OCI-LY1 (cell line): Measurements from ENCODE around the gene RUSF1.

Experiments
- H2AFZ ChIP-seq: fragments of 200-600 bp; sonication (generic), shearing (Covaris generic); 2 replicates; pipeline ENCODE4 v1.6.0; 2014; ENCODE audit warnings: antibody characterized with exemption, mild to moderate bottlenecking, low read length
- H3F3A ChIP-seq: fragments of 200-600 bp; sonication (generic), shearing (Covaris generic); 2 replicates; pipeline ENCODE4 v1.6.0; 2014; ENCODE audit warnings: mild to moderate bottlenecking, antibody characterized with exemption, low read length, moderate library complexity; ENCODE audit not compliant: insufficient read depth
- H3K27ac ChIP-seq: fragments of 200-600 bp; sonication (generic); 2 replicates; pipeline ENCODE4 v1.5.1; 2014; ENCODE audit warnings: low read length, mixed run types, mild to moderate bottlenecking, low read depth; ENCODE audit not compliant: poor library complexity, severe bottlenecking
- H3K27me3 ChIP-seq: fragments of 200-600 bp; sonication (generic); 2 replicates; pipeline ENCODE4 v1.6.0; 2014; ENCODE audit warnings: antibody characterized with exemption, mild to moderate bottlenecking, low read length, moderate library complexity; ENCODE audit not compliant: insufficient read depth
- H3K36me3 ChIP-seq: fragments of 200-600 bp; sonication (generic); 2 replicates; pipeline ENCODE4 v1.6.1; 2014; ENCODE audit warnings: mild to moderate bottlenecking, antibody characterized with exemption, low read length, moderate library complexity, mixed read lengths; ENCODE audit not compliant: insufficient read depth
- H3K4me1 ChIP-seq: fragments of 200-600 bp; sonication (generic); 2 replicates; pipeline ENCODE4 v1.5.1; 2014; ENCODE audit warnings: mild to moderate bottlenecking, low read length, moderate library complexity; ENCODE audit not compliant: insufficient read depth, severe bottlenecking
- H3K4me2 ChIP-seq: fragments of 200-600 bp; sonication (generic), shearing (Covaris generic); 2 replicates; pipeline ENCODE4 v1.6.1; 2014; ENCODE audit warnings: low read length
- H3K4me3 ChIP-seq: fragments of 200-600 bp; sonication (generic); 2 replicates; pipeline ENCODE4 v1.5.1; 2014; ENCODE audit warnings: low read length, low read depth, mild to moderate bottlenecking, mixed read lengths; ENCODE audit not compliant: poor library complexity, severe bottlenecking
- H3K79me2 ChIP-seq: fragments of 200-600 bp; shearing (Covaris generic); 2 replicates; pipeline ENCODE4 v1.6.1; 2016; ENCODE audit warnings: mixed run types, low read length, mixed read lengths; ENCODE audit not compliant: insufficient read depth
- H3K9ac ChIP-seq: fragments of 200-600 bp; sonication (generic), shearing (Covaris generic); 2 replicates; pipeline ENCODE4 v1.6.1; 2014; ENCODE audit warnings: mild to moderate bottlenecking, low read length, mixed read lengths
- H3K9me2 ChIP-seq: fragments of 200-600 bp; sonication (generic), shearing (Covaris generic); 2 replicates; pipeline ENCODE4 v1.6.1; 2014; ENCODE audit warnings: low read depth, mild to moderate bottlenecking, low read length, mixed read lengths
- H3K9me3 ChIP-seq: fragments of 200-600 bp; shearing (Covaris generic); 2 replicates; pipeline ENCODE4 v1.6.1; 2014; ENCODE audit warnings: low read length, mixed read lengths
- H4K20me1 ChIP-seq: fragments of 200-600 bp; sonication (generic), shearing (Covaris generic); 2 replicates; pipeline ENCODE4 v1.6.0; 2016; ENCODE audit warnings: mild to moderate bottlenecking, low read length; ENCODE audit not compliant: insufficient read depth
- EZH2 ChIP-seq: fragments of 200-600 bp; sonication (generic), shearing (Covaris generic); IDR thresholded peaks from 2 replicates; pipeline ENCODE4 v1.8.0; 2017; ENCODE audit warnings: borderline replicate concordance, mixed run types, mild to moderate bottlenecking, antibody characterized with exemption, low read length, moderate library complexity, mixed read lengths
- TF ChIP-seq, protein P1 (sequence below): fragments of 200-600 bp; sonication (generic), shearing (Covaris generic); IDR thresholded peaks from 2 replicates; pipeline ENCODE4 v1.5.1; 2017; ENCODE audit warnings: mild to moderate bottlenecking, antibody characterized with exemption, low read length, moderate library complexity, mixed read lengths

Gene RUSF1

DNA sequence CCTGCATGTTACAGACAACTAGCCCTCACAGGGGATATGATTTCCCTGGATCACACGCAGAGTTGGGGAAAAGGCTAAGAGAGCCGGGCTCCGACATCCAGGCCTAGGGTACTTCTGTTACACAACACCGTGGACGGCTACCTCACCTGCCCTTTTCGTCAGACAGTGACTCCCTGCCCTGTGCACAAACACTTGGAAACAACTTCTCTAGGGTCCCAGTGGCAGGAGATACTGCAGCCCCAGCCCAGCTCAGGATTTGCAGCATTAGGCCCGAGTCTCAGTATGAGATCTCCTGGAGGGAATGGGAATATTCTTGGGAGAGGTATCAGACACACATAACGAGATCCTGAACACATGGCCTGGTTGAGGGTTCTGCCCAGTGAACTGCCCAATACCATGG, 8.3 kb downstream of the RUSF1 start:
- H3K9ac ChIP-seq: no peak overlapping the region
- TF ChIP-seq, protein P1, sequence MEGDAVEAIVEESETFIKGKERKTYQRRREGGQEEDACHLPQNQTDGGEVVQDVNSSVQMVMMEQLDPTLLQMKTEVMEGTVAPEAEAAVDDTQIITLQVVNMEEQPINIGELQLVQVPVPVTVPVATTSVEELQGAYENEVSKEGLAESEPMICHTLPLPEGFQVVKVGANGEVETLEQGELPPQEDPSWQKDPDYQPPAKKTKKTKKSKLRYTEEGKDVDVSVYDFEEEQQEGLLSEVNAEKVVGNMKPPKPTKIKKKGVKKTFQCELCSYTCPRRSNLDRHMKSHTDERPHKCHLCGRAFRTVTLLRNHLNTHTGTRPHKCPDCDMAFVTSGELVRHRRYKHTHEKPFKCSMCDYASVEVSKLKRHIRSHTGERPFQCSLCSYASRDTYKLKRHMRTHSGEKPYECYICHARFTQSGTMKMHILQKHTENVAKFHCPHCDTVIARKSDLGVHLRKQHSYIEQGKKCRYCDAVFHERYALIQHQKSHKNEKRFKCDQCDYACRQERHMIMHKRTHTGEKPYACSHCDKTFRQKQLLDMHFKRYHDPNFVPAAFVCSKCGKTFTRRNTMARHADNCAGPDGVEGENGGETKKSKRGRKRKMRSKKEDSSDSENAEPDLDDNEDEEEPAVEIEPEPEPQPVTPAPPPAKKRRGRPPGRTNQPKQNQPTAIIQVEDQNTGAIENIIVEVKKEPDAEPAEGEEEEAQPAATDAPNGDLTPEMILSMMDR: no peak
- no peak for TF ChIP-seq EZH2
- H3K9me3 ChIP-seq: no peaks in the 10 kb centered on the region
- H3K27me3 ChIP-seq: no peaks in the 10 kb centered on the region
- no peaks in the 10 kb centered on the region for H4K20me1 ChIP-seq
- H3K4me3 ChIP-seq: no peak overlapping the region
- no peaks in the 10 kb centered on the region for H3K36me3 ChIP-seq
- H3K4me1 ChIP-seq: no peaks in the 10 kb centered on the region
- no peak overlapping the region for H3K4me2 ChIP-seq
- H3F3A ChIP-seq: no peaks in the 10 kb centered on the region
- H3K79me2 ChIP-seq: no peaks in the 10 kb centered on the region
- H3K27ac ChIP-seq: no peak overlapping the region
- no peak overlapping the region for H2AFZ ChIP-seq
- no peaks in the 10 kb centered on the region for H3K9me2 ChIP-seq

DNA sequence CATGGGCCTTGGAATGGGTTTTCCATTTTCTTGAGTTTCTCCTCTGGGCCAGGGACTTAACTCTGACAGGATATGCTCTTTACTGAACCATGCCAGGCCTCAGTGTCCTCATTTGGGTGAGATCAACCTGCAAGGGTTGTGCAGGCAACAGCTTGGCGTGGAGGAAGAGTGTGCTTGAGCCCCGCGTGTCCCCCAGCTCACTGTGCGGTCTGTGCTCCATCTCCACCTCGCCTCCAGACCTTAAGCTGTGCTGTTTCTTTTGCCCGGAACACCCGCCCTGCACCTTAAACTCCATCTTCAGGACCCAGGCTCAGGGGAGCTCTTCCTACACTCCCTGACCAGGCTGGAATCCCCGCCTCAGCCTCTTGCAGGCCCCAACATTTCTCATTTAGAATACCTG, 9.7 kb downstream of the RUSF1 start:
- Histone ChIP-seq H3K79me2 (no peaks in the 10 kb centered on the region), H3K9me3 (no peaks in the 10 kb centered on the region), H3F3A (no peaks in the 10 kb centered on the region), H3K27me3 (no peaks in the 10 kb centered on the region), H3K4me1 (no peaks in the 10 kb centered on the region), H3K9me2 (no peaks in the 10 kb centered on the region), H3K27ac (no peak overlapping the region), H3K4me3 (no peak overlapping the region), H2AFZ (no peak overlapping the region), H3K4me2 (no peak overlapping the region), H3K9ac (no peak overlapping the region), H4K20me1 (no peaks in the 10 kb centered on the region), H3K36me3 (no peaks in the 10 kb centered on the region)
- no peak for TF ChIP-seq EZH2
- TF ChIP-seq, protein P1: no peak

DNA sequence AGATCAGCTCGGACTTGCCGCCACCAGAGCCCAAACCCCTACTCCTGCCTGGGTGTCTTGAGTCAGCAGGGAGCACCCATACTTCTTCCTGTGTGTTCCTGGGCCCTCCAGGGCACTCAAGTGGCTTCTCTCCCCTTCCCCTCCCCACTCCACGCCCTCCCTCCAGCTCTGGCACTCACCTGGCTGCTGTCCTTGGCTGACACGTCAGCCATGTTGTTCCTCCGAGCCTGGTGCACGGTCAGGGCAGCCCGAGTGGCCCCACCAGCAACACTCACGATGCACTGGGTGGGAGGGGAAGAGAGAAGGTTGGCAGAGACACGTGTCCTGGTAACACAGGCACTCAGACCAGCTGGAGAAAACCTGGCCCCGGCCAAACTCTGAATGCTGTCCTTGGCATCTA, 11.5 kb downstream of the RUSF1 start:
- TF ChIP-seq EZH2: no peak
- TF ChIP-seq, protein P1: no peak
- Histone ChIP-seq H3K4me3 (no peak overlapping the region), H4K20me1 (no peaks in the 10 kb centered on the region), H2AFZ (no peak overlapping the region), H3F3A (no peaks in the 10 kb centered on the region), H3K9me3 (no peaks in the 10 kb centered on the region), H3K4me1 (no peaks in the 10 kb centered on the region), H3K9ac (no peak overlapping the region), H3K27ac (no peak overlapping the region), H3K9me2 (no peaks in the 10 kb centered on the region), H3K4me2 (no peak overlapping the region), H3K27me3 (no peaks in the 10 kb centered on the region), H3K79me2 (no peaks in the 10 kb centered on the region), H3K36me3 (no peaks in the 10 kb centered on the region)
